ENCODE results near the gene IWS1.

GRCh38 chr2:127510073-127510472, 16.2 kb downstream of the IWS1 start:
- TF ChIP-seq POLR2A (IDR thresholded peaks at IDR 0.05; ENCODE audit: low read depth, low read length) = no peak
- no peak for TF ChIP-seq POLR2AphosphoS5 (IDR thresholded peaks at IDR 0.05; ENCODE audit: low read depth, low read length)
- no peak for TF ChIP-seq TAF1 (IDR thresholded peaks at IDR 0.05; ENCODE audit: borderline replicate concordance, low read depth, low read length)

All from GM12892 (cell line).